Skeletal muscle satellite cell (primary cell): ENCODE data around the gene NRXN2.

Experiments used
- H3K27me3 ChIP-seq: 2 replicates; pipeline ENCODE4 v1.7.0; 2013; ENCODE audit warnings: low read length; ENCODE audit not compliant: control insufficient read depth, insufficient read depth
- H3K36me3 ChIP-seq: 2 replicates; pipeline ENCODE4 v1.7.0; 2013; ENCODE audit warnings: mild to moderate bottlenecking, control low read depth, low read length; ENCODE audit not compliant: insufficient read depth
- H3K4me1 ChIP-seq: 2 replicates; pipeline ENCODE4 v1.7.0; 2013; ENCODE audit warnings: low read length; ENCODE audit not compliant: control insufficient read depth, insufficient read depth
- H3K4me2 ChIP-seq: 2 replicates; pipeline ENCODE4 v1.7.0; 2013; ENCODE audit warnings: mild to moderate bottlenecking, low read length
- H3K4me3 ChIP-seq: 2 replicates; pipeline ENCODE4 v1.7.0; 2013; ENCODE audit warnings: low read length
- H3K9ac ChIP-seq: 2 replicates; pipeline ENCODE4 v1.7.0; 2013; ENCODE audit warnings: mild to moderate bottlenecking, low read depth, low read length, moderate library complexity
- H3K9me3 ChIP-seq: replicated peaks from 2 replicates; pipeline ENCODE4 v1.7.0; 2013; ENCODE audit warnings: mild to moderate bottlenecking, control low read depth, low read length

The NRXN2 gene

GRCh38 chr11:64592656-64593055 is 130.3 kb downstream of the NRXN2 start:
- Histone ChIP-seq H3K9ac (no peak overlapping the region), H3K4me1 (no peaks in the 10 kb centered on the region), H3K36me3 (no peaks in the 10 kb centered on the region), H3K4me3 (no peak overlapping the region), H3K4me2 (no peak overlapping the region), H3K9me3 (no peaks in the 10 kb centered on the region), H3K27me3 (peaks cover 18% of the 10 kb centered on the region)

- H3K36me3 ChIP-seq = no peaks in the 10 kb centered on the region
- no peak overlapping the region for H3K4me2 ChIP-seq
- H3K4me1 ChIP-seq = no peaks in the 10 kb centered on the region
- H3K27me3 ChIP-seq = peaks cover 18% of the 10 kb centered on the region
- no peak overlapping the region for H3K4me3 ChIP-seq
- no peaks in the 10 kb centered on the region for H3K9me3 ChIP-seq
- H3K9ac ChIP-seq = no peak overlapping the region
These were observed 130.8 kb downstream of the NRXN2 start for GRCh38 chr11:64592234-64592615.

GRCh38 chr11:64591257-64592233 is 131.5 kb downstream of the NRXN2 start:
- H3K4me1 ChIP-seq = no peaks in the 10 kb centered on the region
- H3K9me3 ChIP-seq = no peaks in the 10 kb centered on the region
- H3K36me3 ChIP-seq = no peaks in the 10 kb centered on the region
- no peak overlapping the region for H3K4me2 ChIP-seq
- peaks cover 19% of the 10 kb centered on the region for H3K27me3 ChIP-seq
- no peak overlapping the region for H3K4me3 ChIP-seq
- H3K9ac ChIP-seq = no peak overlapping the region

- Histone ChIP-seq H3K4me1 (no peaks in the 10 kb centered on the region), H3K36me3 (no peaks in the 10 kb centered on the region), H3K4me3 (no peak within 1 kb of the TSS), H3K27me3 (peaks cover 24% of the 10 kb centered on the region), H3K9me3 (no peaks in the 10 kb centered on the region), H3K4me2 (no peak within 1 kb of the TSS), H3K9ac (no peak within 1 kb of the TSS)
These were observed 132.2 kb downstream of the NRXN2 start, which contains the start of gene SLC22A12 for GRCh38 chr11:64590763-64591221. SLC22A12 (plus strand) TSS chr11:64591220; CDS start chr11:64591557, 337 bp downstream.

GRCh38 chr11:64588701-64589100 is 134.3 kb downstream of the NRXN2 start:
- H3K36me3 ChIP-seq = no peaks in the 10 kb centered on the region
- H3K27me3 ChIP-seq = peaks cover 37% of the 10 kb centered on the region
- H3K9me3 ChIP-seq = no peaks in the 10 kb centered on the region
- H3K4me1 ChIP-seq = no peaks in the 10 kb centered on the region
- no peak overlapping the region for H3K9ac ChIP-seq
- H3K4me3 ChIP-seq = no peak overlapping the region
- no peak overlapping the region for H3K4me2 ChIP-seq

GRCh38 chr11:64586366-64586765 is 136.6 kb downstream of the NRXN2 start:
- no peak overlapping the region for H3K9ac ChIP-seq
- H3K4me3 ChIP-seq = no peak overlapping the region
- no peak overlapping the region for H3K4me2 ChIP-seq
- peaks cover 35% of the 10 kb centered on the region for H3K27me3 ChIP-seq
- H3K36me3 ChIP-seq = no peaks in the 10 kb centered on the region
- H3K4me1 ChIP-seq = peaks cover 6% of the 10 kb centered on the region
- H3K9me3 ChIP-seq = no peaks in the 10 kb centered on the region

- H3K4me3 ChIP-seq = no peak overlapping the region
- H3K27me3 ChIP-seq = peaks cover 40% of the 10 kb centered on the region
- H3K9ac ChIP-seq = no peak overlapping the region
- peaks cover 6% of the 10 kb centered on the region for H3K4me1 ChIP-seq
- H3K9me3 ChIP-seq = no peaks in the 10 kb centered on the region
- no peak overlapping the region for H3K4me2 ChIP-seq
- no peaks in the 10 kb centered on the region for H3K36me3 ChIP-seq
These were observed 137.8 kb downstream of the NRXN2 start for GRCh38 chr11:64585150-64585549.

- Histone ChIP-seq H3K4me1 (peaks cover 6% of the 10 kb centered on the region), H3K4me3 (no peak overlapping the region), H3K36me3 (no peaks in the 10 kb centered on the region), H3K4me2 (no peak overlapping the region), H3K27me3 (peaks cover 45% of the 10 kb centered on the region), H3K9me3 (no peaks in the 10 kb centered on the region), H3K9ac (no peak overlapping the region)
These were observed 139.4 kb downstream of the NRXN2 start for GRCh38 chr11:64583296-64584262.

- peaks cover 6% of the 10 kb centered on the region for H3K4me1 ChIP-seq
These were observed 140.1 kb downstream of the NRXN2 start for GRCh38 chr11:64582885-64583284.

GRCh38 chr11:64581057-64581523 is 141.9 kb downstream of the NRXN2 start:
- peaks cover 47% of the 10 kb centered on the region for H3K27me3 ChIP-seq
- no peaks in the 10 kb centered on the region for H3K9me3 ChIP-seq
- H3K36me3 ChIP-seq = no peaks in the 10 kb centered on the region

More at GRCh38 chr11:64582885-64583284, 140.1 kb downstream of the NRXN2 start:
- H3K36me3 ChIP-seq = no peaks in the 10 kb centered on the region
- H3K4me2 ChIP-seq = no peak overlapping the region
- H3K9ac ChIP-seq = no peak overlapping the region
- no peaks in the 10 kb centered on the region for H3K9me3 ChIP-seq
- H3K4me3 ChIP-seq = no peak overlapping the region
- H3K27me3 ChIP-seq = peaks cover 47% of the 10 kb centered on the region

GRCh38 chr11:64580412-64580811 is 142.6 kb downstream of the NRXN2 start:
- peaks cover 50% of the 10 kb centered on the region for H3K27me3 ChIP-seq

More at GRCh38 chr11:64581057-64581523, 141.9 kb downstream of the NRXN2 start:
- H3K4me1 ChIP-seq = peaks cover 6% of the 10 kb centered on the region
- no peak overlapping the region for H3K4me2 ChIP-seq
- H3K9ac ChIP-seq = no peak overlapping the region
- H3K4me3 ChIP-seq = no peak overlapping the region

More at GRCh38 chr11:64580412-64580811, 142.6 kb downstream of the NRXN2 start:
- no peak overlapping the region for H3K4me3 ChIP-seq
- no peaks in the 10 kb centered on the region for H3K36me3 ChIP-seq
- H3K9me3 ChIP-seq = no peaks in the 10 kb centered on the region
- no peak overlapping the region for H3K4me2 ChIP-seq
- no peak overlapping the region for H3K9ac ChIP-seq
- H3K4me1 ChIP-seq = peaks cover 6% of the 10 kb centered on the region
